GM13976 (cell line): ENCODE measurements around the gene NBEA.

ENCODE experiments used
- DNase-seq: peaks from one replicate; pipeline ENCODE4 v3.0.0; 2012; ENCODE audit warnings: low spot score
- in situ Hi-C: fragments of 300-500 bp; cut with MboI; formaldehyde crosslinking; loops from one replicate; pipeline ENCODE4 v1.12.0; 2022; ENCODE audit warnings: low sequenced_read_pairs, mixed read lengths, inconsistent platforms; ENCODE audit not compliant: unreplicated experiment
- TF ChIP-seq, protein P1 (sequence below): IDR thresholded peaks from 2 replicates; pipeline ENCODE4 v1.5.1; 2012; ENCODE audit warnings: borderline replicate concordance, mild to moderate bottlenecking; ENCODE audit not compliant: insufficient read depth; ENCODE audit errors: extremely low read depth, missing control alignments, control extremely low read depth

Gene NBEA

DNA sequence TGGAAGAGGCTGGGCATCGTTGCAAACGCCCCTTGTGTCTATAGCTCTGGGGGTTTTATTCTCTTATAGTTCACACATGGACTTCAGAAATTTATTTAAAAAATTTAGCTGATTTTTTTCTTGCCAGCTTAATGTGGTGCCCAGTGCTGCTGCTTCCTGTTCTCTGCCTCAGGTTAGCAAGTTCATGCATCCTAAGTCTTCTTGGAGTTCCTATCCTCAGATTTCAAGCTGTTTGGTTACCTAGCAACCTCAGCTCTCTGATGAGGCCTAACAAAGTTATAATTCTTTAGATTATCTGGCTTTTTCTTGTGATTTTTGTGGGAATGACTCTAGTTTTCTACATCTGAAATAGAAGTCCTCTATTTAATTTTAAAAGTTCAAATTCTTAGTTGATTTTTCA lies 283.5 kb downstream of the NBEA start:
- in situ Hi-C loops, result no loop called here
- TF ChIP-seq, protein P1, sequence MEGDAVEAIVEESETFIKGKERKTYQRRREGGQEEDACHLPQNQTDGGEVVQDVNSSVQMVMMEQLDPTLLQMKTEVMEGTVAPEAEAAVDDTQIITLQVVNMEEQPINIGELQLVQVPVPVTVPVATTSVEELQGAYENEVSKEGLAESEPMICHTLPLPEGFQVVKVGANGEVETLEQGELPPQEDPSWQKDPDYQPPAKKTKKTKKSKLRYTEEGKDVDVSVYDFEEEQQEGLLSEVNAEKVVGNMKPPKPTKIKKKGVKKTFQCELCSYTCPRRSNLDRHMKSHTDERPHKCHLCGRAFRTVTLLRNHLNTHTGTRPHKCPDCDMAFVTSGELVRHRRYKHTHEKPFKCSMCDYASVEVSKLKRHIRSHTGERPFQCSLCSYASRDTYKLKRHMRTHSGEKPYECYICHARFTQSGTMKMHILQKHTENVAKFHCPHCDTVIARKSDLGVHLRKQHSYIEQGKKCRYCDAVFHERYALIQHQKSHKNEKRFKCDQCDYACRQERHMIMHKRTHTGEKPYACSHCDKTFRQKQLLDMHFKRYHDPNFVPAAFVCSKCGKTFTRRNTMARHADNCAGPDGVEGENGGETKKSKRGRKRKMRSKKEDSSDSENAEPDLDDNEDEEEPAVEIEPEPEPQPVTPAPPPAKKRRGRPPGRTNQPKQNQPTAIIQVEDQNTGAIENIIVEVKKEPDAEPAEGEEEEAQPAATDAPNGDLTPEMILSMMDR, result no peak
- no peak for DNase-seq

DNA sequence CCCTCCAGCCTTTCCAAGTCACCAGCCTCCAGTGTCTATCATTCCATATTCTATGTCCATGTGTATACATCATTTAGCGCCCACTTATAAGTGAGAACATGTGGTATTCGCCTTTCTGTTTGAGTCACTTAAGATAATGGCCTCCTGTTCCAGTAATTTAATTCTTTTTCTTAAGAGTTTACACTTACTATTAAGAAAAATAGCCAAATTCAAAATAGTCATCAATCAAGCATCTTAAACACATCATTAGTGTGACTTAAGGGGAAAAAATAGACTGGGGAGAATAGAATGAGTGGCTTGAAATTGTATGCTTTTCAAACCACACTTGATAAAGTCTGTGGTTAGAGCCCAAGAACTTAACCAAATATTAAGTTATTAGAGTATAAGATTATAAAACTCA lies 286.5 kb downstream of the NBEA start:
- no peak for DNase-seq
- TF ChIP-seq, protein P1, result no peak
- in situ Hi-C loops, result no loop called here

DNA sequence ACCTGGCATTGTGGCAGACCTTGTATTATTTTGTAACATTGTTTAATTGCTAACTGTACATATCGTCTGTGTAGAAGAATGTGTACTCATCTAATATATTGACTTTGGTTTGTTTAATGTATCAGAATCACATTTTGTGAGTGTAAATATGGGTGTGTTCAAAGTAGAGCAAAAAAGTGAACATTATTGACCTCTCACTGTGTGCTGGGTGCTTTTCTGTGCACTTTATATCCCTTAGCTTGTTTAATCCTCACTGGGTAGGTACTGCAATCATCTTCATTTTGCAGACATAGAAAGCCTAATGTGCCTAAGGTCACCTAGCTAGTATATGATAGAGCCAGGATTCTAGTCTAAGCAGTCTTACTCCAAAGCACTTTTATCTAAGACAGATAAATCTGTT lies 289.4 kb downstream of the NBEA start:
- in situ Hi-C loops, result no loop called here
- no peak for DNase-seq
- TF ChIP-seq, protein P1, result no peak

DNA sequence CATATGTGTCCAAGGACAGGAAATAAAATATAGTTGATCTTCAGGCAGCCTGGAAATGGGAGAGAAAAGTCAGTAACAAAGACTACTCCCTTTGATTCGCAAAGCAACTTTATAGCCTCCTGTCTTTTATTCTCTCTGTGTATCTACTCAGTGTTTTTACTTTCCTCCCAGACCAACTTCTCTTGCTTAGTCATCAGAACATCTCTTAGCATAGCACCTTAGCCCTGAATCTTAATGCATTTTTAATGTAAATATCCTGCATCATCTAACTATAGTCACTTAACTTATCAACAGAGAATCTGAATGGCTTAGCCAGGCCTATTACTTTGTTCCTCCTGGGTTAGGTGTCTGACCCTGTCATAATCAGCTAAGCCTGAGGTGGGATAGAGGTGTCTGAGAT lies 296.2 kb downstream of the NBEA start:
- DNase-seq, result no peak

DNA sequence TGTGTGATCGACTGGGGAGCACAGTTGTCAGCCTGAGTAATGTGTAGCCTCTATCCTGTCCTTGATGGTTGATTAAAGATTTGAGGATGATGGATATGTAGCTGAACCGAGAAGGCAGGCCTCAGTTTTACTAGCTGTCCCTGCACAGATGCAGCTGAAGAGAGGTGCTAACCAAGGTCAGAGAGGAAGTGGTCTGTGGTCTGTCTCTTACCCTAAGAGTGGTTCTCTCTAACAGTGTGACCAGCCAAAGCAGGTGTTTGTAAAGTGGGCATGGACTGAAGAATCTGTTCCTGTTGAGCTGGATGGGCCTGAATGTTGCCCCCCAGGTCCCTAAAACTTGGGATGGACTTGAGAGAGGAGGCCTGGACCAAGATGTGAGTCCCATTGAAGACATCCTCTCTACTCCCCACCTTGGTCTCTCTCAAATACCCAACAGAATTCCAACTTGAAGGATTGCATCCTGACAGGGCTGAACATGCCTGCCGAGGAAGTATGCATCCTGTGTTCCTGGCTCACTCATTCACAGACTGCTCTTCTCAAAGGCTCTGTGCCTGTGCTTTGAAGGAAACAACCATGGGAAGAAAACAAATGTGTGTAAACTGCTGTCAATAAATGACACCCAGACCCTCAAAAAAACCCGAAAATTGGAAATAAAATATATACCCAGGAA lies 310.6 kb downstream of the NBEA start:
- DNase-seq, result no peak
- in situ Hi-C loops, result no loop called here
- TF ChIP-seq, protein P1, result no peak

More for the DNA sequence above, 296.2 kb downstream of the NBEA start:
- TF ChIP-seq, protein P1, result no peak
- in situ Hi-C loops, result no loop called here

DNA sequence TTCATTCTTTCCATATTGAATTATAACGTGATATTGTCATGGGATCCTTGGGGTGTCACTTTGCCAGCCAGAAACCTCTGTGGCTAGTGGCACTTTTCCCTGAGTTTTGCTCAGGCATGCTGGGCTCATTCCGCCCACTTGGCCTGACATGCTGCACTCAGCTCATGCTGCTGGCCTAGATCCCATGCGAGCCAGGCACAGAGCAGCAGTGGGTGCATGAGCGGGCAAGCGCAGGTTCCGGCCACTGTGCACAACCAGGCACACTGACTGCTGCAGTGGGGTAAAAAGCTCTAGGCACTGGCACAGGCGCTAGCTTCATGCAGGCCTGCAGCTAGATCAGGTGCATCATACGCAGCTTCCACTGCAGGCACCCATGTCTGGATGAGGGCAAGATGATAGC lies 313.2 kb downstream of the NBEA start:
- TF ChIP-seq, protein P1, result no peak
- no peak for DNase-seq
- in situ Hi-C loops, result no loop called here
